KOPT-K1 (cell line): Measurements from ENCODE around the gene SYNE2.
"Not testable (repeated sequence)": the region's sequence is repeated elsewhere in the genome, so short reads cannot be mapped to it uniquely, and the experiment has no call there.

ENCODE experiments used
- H3K27ac ChIP-seq: fragments of 200-600 bp; sonication (generic); 2 replicates; pipeline ENCODE4 v1.5.1; 2016; ENCODE audit warnings: antibody characterized with exemption, mild to moderate bottlenecking, low read depth, low read length; ENCODE audit not compliant: poor library complexity, severe bottlenecking
- H3K36me3 ChIP-seq: fragments of 200-600 bp; sonication (generic); 2 replicates; pipeline ENCODE4 v1.5.1; 2017; ENCODE audit warnings: antibody characterized with exemption, mild to moderate bottlenecking, low read length, moderate library complexity; ENCODE audit not compliant: insufficient read depth
- H3K9me3 ChIP-seq: fragments of 200-600 bp; sonication (generic); 2 replicates; pipeline ENCODE4 v1.5.1; 2017; ENCODE audit warnings: antibody characterized with exemption, low read length, mild to moderate bottlenecking; ENCODE audit not compliant: insufficient read depth, poor library complexity, severe bottlenecking

SYNE2 gene

GRCh38 chr14:63991833-63992232 lies 139.0 kb downstream of the SYNE2 start:
- H3K9me3 ChIP-seq: no peaks in the 10 kb centered on the region
- no peak overlapping the region for H3K27ac ChIP-seq
- peaks cover 72% of the 10 kb centered on the region for H3K36me3 ChIP-seq

DNA sequence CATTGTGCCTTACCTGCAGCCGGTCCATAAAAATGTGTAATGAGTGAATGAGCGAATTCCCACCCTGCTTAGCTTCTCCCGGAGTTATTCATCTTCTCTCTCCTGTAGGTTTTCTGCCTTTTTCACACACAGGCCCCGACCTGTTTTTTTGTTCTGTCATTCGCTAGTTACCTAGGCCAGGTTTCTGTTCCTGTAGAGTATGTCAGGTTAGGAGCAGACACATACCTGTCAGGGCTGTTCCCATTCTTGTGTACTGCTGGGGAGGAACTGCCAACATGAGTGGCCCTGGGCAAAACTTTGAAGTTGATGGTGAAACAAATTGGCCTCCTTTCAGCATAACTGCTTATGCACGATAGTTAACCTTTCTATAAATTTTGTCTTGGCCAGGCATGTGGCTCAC lies 140.1 kb downstream of the SYNE2 start:
- H3K27ac ChIP-seq: no peak overlapping the region
- H3K36me3 ChIP-seq: peaks cover 76% of the 10 kb centered on the region
- no peaks in the 10 kb centered on the region for H3K9me3 ChIP-seq

- Histone ChIP-seq H3K36me3 (peaks cover 71% of the 10 kb centered on the region), H3K9me3 (no peaks in the 10 kb centered on the region), H3K27ac (no peak overlapping the region)
Observed at GRCh38 chr14:63993992-63994391, 141.2 kb downstream of the SYNE2 start.

- Histone ChIP-seq H3K9me3 (no peaks in the 10 kb centered on the region), H3K27ac (no peak overlapping the region), H3K36me3 (peaks cover 82% of the 10 kb centered on the region)
Observed at GRCh38 chr14:63995285-63995684, 142.5 kb downstream of the SYNE2 start.

DNA sequence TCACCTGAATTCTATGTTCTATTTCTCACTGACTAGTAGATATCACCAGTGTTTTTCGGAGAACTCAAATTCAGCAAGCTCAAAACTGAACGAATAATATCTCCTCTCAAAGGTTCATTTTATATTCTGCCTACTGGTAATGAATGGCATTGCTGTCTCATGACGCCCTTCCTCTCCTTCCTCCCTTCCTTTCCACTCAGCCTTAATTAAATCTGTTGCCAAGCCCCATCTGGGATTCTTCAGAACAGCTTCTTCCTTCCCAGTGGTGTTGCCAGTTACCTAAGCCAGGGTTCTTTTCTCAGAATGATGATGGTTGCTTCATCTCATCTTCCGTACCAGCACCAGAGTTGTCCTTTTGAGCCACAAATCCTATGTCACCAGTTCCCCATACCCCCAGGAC lies 143.2 kb downstream of the SYNE2 start:
- H3K36me3 ChIP-seq: peaks cover 85% of the 10 kb centered on the region
- no peak overlapping the region for H3K27ac ChIP-seq
- H3K9me3 ChIP-seq: no peaks in the 10 kb centered on the region

DNA sequence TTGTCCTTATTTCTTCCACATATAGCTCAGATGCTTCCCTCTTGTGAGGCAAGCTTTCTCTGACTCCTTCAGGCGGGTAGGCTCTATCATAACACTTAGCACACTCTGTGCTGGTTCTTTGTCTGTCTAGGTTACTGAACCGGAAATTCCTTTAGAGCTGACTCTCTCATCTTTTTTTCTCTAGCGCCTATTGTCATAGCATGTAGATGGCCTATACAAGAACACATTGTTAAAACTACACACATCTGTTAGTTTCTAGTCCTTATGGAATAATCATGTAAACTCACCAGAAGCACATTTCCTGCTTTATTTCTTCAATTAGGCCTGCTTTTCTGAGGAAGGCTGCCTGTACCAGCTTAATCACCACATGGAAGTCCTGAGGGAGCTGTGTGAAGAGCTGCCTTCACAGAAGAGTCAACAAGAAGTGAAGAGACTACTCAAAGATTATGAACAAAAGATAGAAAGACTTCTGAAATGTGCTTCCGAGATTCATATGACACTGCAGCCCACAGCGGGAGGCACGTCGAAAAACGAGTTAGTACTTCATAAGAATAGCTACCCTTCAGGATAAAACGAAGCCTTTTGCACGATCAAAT lies 143.9 kb downstream of the SYNE2 start:
- no peak overlapping the region for H3K27ac ChIP-seq
- H3K9me3 ChIP-seq: no peaks in the 10 kb centered on the region
- peaks cover 85% of the 10 kb centered on the region for H3K36me3 ChIP-seq

DNA sequence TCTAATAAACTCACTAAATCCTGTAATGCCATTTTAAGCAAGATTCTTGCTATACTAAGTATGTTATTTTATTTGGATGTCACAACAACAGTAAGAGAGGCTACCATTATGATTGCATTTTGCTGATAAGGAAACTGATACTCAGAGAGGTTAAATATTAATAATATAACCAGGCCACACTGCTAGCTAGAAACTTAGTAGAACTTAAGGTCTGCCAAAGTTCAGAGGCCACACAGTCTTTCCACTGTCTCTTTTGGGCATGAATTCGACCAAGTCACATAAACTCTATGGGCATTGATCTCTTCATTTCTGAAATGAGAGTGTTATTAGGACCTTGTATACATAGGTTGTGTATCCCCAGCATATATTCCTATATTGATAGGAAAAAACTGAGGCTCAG lies 147.9 kb downstream of the SYNE2 start:
- peaks cover 89% of the 10 kb centered on the region for H3K36me3 ChIP-seq
- no peaks in the 10 kb centered on the region for H3K9me3 ChIP-seq
- no peak overlapping the region for H3K27ac ChIP-seq

DNA sequence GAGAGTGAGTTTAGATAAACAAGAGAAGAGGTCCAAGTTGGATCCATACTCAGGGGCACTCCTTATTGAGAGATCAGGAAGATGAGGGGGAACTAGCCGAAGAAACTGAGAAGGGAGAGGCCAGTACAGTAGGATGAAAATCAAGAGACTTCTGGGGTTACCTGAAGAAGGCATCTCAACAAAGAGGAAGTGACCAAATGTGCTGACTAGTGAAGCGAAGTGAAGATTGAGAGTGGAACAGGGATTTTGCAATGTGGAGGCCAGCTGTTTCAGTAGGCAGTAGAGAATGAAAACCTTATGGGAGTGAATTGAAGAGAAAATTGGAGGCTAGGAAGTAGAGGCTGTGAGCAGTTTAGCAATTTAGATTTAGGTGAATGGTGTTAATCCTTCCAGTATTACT lies 153.0 kb downstream of the SYNE2 start:
- Histone ChIP-seq H3K9me3 (no peaks in the 10 kb centered on the region), H3K36me3 (peaks cover 64% of the 10 kb centered on the region), H3K27ac (no peak overlapping the region)

GRCh38 chr14:64008016-64008415 lies 155.2 kb downstream of the SYNE2 start:
- H3K27ac ChIP-seq: no peak overlapping the region
- H3K9me3 ChIP-seq: no peaks in the 10 kb centered on the region
- peaks cover 43% of the 10 kb centered on the region for H3K36me3 ChIP-seq

GRCh38 chr14:64012003-64012402 lies 159.2 kb downstream of the SYNE2 start:
- H3K9me3 ChIP-seq: peaks cover 8% of the 10 kb centered on the region
- peaks cover 35% of the 10 kb centered on the region for H3K36me3 ChIP-seq
- no peak overlapping the region for H3K27ac ChIP-seq

GRCh38 chr14:64012720-64013119 lies 159.9 kb downstream of the SYNE2 start:
- Histone ChIP-seq H3K36me3 (peaks cover 35% of the 10 kb centered on the region), H3K27ac (no peak overlapping the region)

GRCh38 chr14:64025479-64025878 lies 172.7 kb downstream of the SYNE2 start:
- no peaks in the 10 kb centered on the region for H3K9me3 ChIP-seq
- no peak overlapping the region for H3K27ac ChIP-seq
- H3K36me3 ChIP-seq: peaks cover 94% of the 10 kb centered on the region

More at GRCh38 chr14:64012720-64013119, 159.9 kb downstream of the SYNE2 start:
- peaks cover 8% of the 10 kb centered on the region for H3K9me3 ChIP-seq

DNA sequence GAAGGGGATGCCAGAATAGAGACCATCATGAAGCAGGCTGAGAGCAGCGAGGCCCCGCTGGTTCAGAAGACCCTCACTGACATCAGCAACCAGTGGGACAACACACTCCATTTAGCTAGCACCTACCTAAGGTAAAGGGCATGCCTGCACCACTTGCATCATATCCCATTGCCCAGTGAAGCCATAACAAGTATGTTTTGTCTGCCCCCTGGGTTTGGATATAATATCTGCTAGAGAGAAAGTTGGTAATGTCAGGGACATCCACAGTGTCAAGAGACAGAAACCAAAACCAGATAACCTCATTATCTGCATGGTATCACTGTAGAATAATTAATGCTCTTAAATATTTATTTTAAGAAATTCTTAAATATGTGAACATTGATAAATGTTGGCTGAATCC lies 173.8 kb downstream of the SYNE2 start:
- H3K27ac ChIP-seq: no peak overlapping the region
- H3K36me3 ChIP-seq: peaks cover 94% of the 10 kb centered on the region
- H3K9me3 ChIP-seq: no peaks in the 10 kb centered on the region

GRCh38 chr14:64035143-64035542 lies 182.3 kb downstream of the SYNE2 start:
- peaks cover 49% of the 10 kb centered on the region for H3K36me3 ChIP-seq
- no peak overlapping the region for H3K27ac ChIP-seq
- H3K9me3 ChIP-seq: no peaks in the 10 kb centered on the region

- H3K36me3 ChIP-seq: peaks cover 19% of the 10 kb centered on the region
- H3K27ac ChIP-seq, H3K9me3 ChIP-seq: not testable (repeated sequence)
Observed at GRCh38 chr14:64037869-64038745, 185.3 kb downstream of the SYNE2 start.
